H9 (cell line): ENCODE data around the gene MMP11. TPM values are rescaled to one million over a fixed set of nuclear protein-coding genes. Genes with fewer than 3 reads are reported as not detected.

Experiments used
- DNase-seq: peaks from one replicate; pipeline ENCODE4 v3.0.0-alpha.2; 2017
- H2AFZ ChIP-seq: one replicate; pipeline ENCODE4 v1.6.1; 2013; ENCODE audit warnings: mild to moderate bottlenecking, low read length, control low read depth, moderate library complexity
- H2AK5ac ChIP-seq: 2 replicates; pipeline ENCODE4 v1.6.1; 2013; ENCODE audit warnings: low read length, control low read depth, mixed read lengths; ENCODE audit not compliant: insufficient read length
- H2BK120ac ChIP-seq: one replicate; pipeline ENCODE4 v1.6.1; 2013; ENCODE audit warnings: low read depth, mild to moderate bottlenecking, low read length, control low read depth, inconsistent platforms; ENCODE audit not compliant: poor library complexity, severe bottlenecking
- H2BK12ac ChIP-seq: 2 replicates; pipeline ENCODE4 v1.6.1; 2013; ENCODE audit warnings: low read length, control low read depth, mixed read lengths, low read depth; ENCODE audit not compliant: insufficient read length
- H2BK15ac ChIP-seq: 2 replicates; pipeline ENCODE4 v1.6.1; 2013; ENCODE audit warnings: low read depth, low read length, control low read depth
- H2BK20ac ChIP-seq: one replicate; pipeline ENCODE4 v1.6.1; 2013; ENCODE audit warnings: low read depth, mild to moderate bottlenecking, low read length, control low read depth, inconsistent platforms; ENCODE audit not compliant: poor library complexity, severe bottlenecking
- H2BK5ac ChIP-seq: 2 replicates; pipeline ENCODE4 v1.6.1; 2013; ENCODE audit warnings: low read length, control low read depth, mixed read lengths; ENCODE audit not compliant: insufficient read length
- H3K14ac ChIP-seq: 2 replicates; pipeline ENCODE4 v1.6.1; 2013; ENCODE audit warnings: low read length, control low read depth; ENCODE audit not compliant: insufficient read depth
- H3K18ac ChIP-seq: 2 replicates; pipeline ENCODE4 v1.6.1; 2013; ENCODE audit warnings: low read depth, mild to moderate bottlenecking, mixed read lengths, low read length, control low read depth; ENCODE audit not compliant: insufficient read length
- H3K23ac ChIP-seq: 2 replicates; pipeline ENCODE4 v1.6.1; 2013; ENCODE audit warnings: low read length, control low read depth, mixed read lengths, low read depth; ENCODE audit not compliant: insufficient read length
- H3K23me2 ChIP-seq: 2 replicates; pipeline ENCODE4 v1.6.1; 2013; ENCODE audit warnings: low read depth, mild to moderate bottlenecking, mixed read lengths, low read length, control low read depth; ENCODE audit not compliant: insufficient read length, poor library complexity, severe bottlenecking
- H3K27ac ChIP-seq: 2 replicates; pipeline ENCODE4 v1.5.1; 2013; ENCODE audit warnings: low read length, control low read depth, mixed read lengths, low read depth; ENCODE audit not compliant: insufficient read length
- H3K27me3 ChIP-seq: 2 replicates; pipeline ENCODE4 v1.6.1; 2013; ENCODE audit warnings: low read length, control low read depth, inconsistent platforms; ENCODE audit not compliant: insufficient read depth
- H3K4ac ChIP-seq: 2 replicates; pipeline ENCODE4 v1.6.1; 2013; ENCODE audit warnings: low read depth, mild to moderate bottlenecking, control low read depth, inconsistent platforms, low read length, moderate library complexity
- H3K4me1 ChIP-seq: 2 replicates; pipeline ENCODE4 v1.6.1; 2013; ENCODE audit warnings: low read length, control low read depth, inconsistent platforms; ENCODE audit not compliant: insufficient read depth
- H3K4me2 ChIP-seq: 2 replicates; pipeline ENCODE4 v1.6.1; 2013; ENCODE audit warnings: low read length, control low read depth, mixed read lengths; ENCODE audit not compliant: insufficient read length, insufficient read depth
- H3K56ac ChIP-seq: 2 replicates; pipeline ENCODE4 v1.6.1; 2013; ENCODE audit warnings: low read depth, mild to moderate bottlenecking, mixed read lengths, low read length, control low read depth; ENCODE audit not compliant: insufficient read length
- H3K79me1 ChIP-seq: 2 replicates; pipeline ENCODE4 v1.6.1; 2013; ENCODE audit warnings: low read depth, mild to moderate bottlenecking, moderate library complexity, low read length, control low read depth, inconsistent platforms; ENCODE audit not compliant: insufficient read depth, poor library complexity, severe bottlenecking
- H3K79me2 ChIP-seq: 2 replicates; pipeline ENCODE4 v1.6.1; 2013; ENCODE audit warnings: low read length, control low read depth, inconsistent platforms; ENCODE audit not compliant: insufficient read depth
- H3K9ac ChIP-seq: 2 replicates; pipeline ENCODE4 v1.6.1; 2013; ENCODE audit warnings: low read length, control low read depth, mixed read lengths; ENCODE audit not compliant: insufficient read length; ENCODE audit errors: extremely low read depth
- H3K9me3 ChIP-seq: one replicate; pipeline ENCODE4 v1.6.1; 2013; ENCODE audit warnings: low read depth, low read length, inconsistent platforms; ENCODE audit not compliant: control insufficient read depth
- H3T11ph ChIP-seq: one replicate; pipeline ENCODE4 v1.6.1; 2013; ENCODE audit warnings: mild to moderate bottlenecking, low read length, control low read depth, inconsistent platforms
- H4K20me1 ChIP-seq: one replicate; pipeline ENCODE4 v1.6.1; 2013; ENCODE audit not compliant: control insufficient read depth, insufficient read length, insufficient read depth
- H4K5ac ChIP-seq: 2 replicates; pipeline ENCODE4 v1.6.1; 2013; ENCODE audit warnings: low read depth, mild to moderate bottlenecking, mixed read lengths, low read length, control low read depth; ENCODE audit not compliant: insufficient read length
- H4K8ac ChIP-seq: replicated peaks from 2 replicates; pipeline ENCODE4 v1.6.1; 2013; ENCODE audit warnings: low read length, control low read depth, mixed read lengths, low read depth; ENCODE audit not compliant: insufficient read length
- H4K91ac ChIP-seq: 2 replicates; pipeline ENCODE4 v1.6.1; 2013; ENCODE audit warnings: low read depth, mild to moderate bottlenecking, moderate library complexity, mixed read lengths, low read length, control low read depth; ENCODE audit not compliant: insufficient read length
- H3K27ac Mint-ChIP-seq, 3 experiments: 2 replicates in 2 of 3; 3 replicates in 1 of 3; pipeline ENCODE4 v1.8.0; 2020 to 2021; ENCODE audit warnings: mixed read lengths in 3 of 3, mild to moderate bottlenecking in 1 of 3, moderate library complexity in 1 of 3
- H3K27me3 Mint-ChIP-seq: 2 replicates; pipeline ENCODE4 v1.8.0; 2021; ENCODE audit warnings: low read depth, mild to moderate bottlenecking, moderate library complexity, mixed read lengths
- H3K36me3 Mint-ChIP-seq, 3 experiments: 2 replicates in 2 of 3; 3 replicates in 1 of 3; pipeline ENCODE4 v1.8.0; 2020 to 2021; ENCODE audit warnings: low read depth in 3 of 3, mixed read lengths in 3 of 3; ENCODE audit not compliant: insufficient read depth in 1 of 3
- H3K4me1 Mint-ChIP-seq, 2 experiments: 2 replicates each; pipeline ENCODE4 v1.8.0; 2020; ENCODE audit warnings: mixed read lengths in 2 of 2
- H3K4me3 Mint-ChIP-seq, 2 experiments: 2 replicates in 1 of 2; 3 replicates in 1 of 2; pipeline ENCODE4 v1.8.0; 2020 to 2021; ENCODE audit warnings: mild to moderate bottlenecking in 2 of 2, mixed read lengths in 2 of 2, moderate library complexity in 1 of 2
- H3K9me3 Mint-ChIP-seq, 2 experiments: 2 replicates in 1 of 2; 3 replicates in 1 of 2; pipeline ENCODE4 v1.8.0; 2020; ENCODE audit warnings: mild to moderate bottlenecking in 2 of 2, mixed read lengths in 2 of 2, moderate library complexity in 1 of 2
- WGBS: extraction: QIAGEN DNeasy Blood & Tissue Kit; methylation state at CpG from one replicate; pipeline ENCODE4 v1.1.7; 2013; ENCODE audit warnings: missing lambda C conversion rate, low lambda C conversion rate, mixed read lengths; ENCODE audit not compliant: insufficient read length; ENCODE audit errors: extremely low coverage; 5-methylcytosine and 5-hydroxymethylcytosine counted together
- total RNA-seq: library from RNA; stranded (reverse); gene quantifications from 2 replicates; pipeline ENCODE4 v1.2.1, GENCODE V29; 2021
- TF ChIP-seq, protein P1 (sequence below): fragments of 200-600 bp; sonication (generic); conservative IDR thresholded peaks from 3 replicates; pipeline ENCODE4 v1.8.0; 2021; ENCODE audit warnings: antibody characterized with exemption, mild to moderate bottlenecking

Gene MMP11
- total RNA-seq, 1 experiment from 2014 or later = 5.3 TPM

DNA sequence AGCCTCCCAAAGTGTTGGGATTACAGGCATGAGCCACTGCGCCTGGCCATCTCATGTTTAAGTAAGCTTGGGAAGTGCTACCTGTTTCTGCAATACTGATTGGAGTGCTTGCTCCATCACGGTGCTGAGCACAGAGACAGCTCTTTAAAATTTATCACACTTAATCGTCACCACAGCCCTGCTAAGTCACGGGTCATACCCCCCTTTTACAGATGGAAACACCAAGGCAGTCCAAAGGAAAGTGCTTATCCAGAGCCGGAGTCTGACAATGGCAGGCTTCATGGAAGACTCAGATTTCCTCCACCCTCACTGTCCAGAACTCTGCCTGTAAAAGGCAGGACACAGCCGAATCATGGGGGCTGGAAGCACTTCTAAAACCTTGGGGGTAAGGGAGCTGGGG, 12.6 kb upstream of the MMP11 start:
- H4K8ac ChIP-seq = no peak overlapping the region
- no peak overlapping the region for H3K18ac ChIP-seq
- H3K27ac ChIP-seq = no peak overlapping the region
- WGBS = no CpG with 5 or more reads among the region's 6 CpGs
- no peaks in the 10 kb centered on the region for H3K79me1 ChIP-seq
- no peak overlapping the region for H3K4me3 Mint-ChIP-seq
- peaks cover 4% of the 10 kb centered on the region; the same call in 1 of the 2 replicates for H3K4me1 ChIP-seq
- peaks cover 20 to 31% of the 10 kb centered on the region in 2 experiments for H3K4me1 Mint-ChIP-seq
- no peaks in the 10 kb centered on the region for H3K79me2 ChIP-seq
- H3K56ac ChIP-seq = no peak overlapping the region
- no peak overlapping the region for H3K14ac ChIP-seq
- no peaks in the 10 kb centered on the region for H3K9me3 Mint-ChIP-seq
- no peak overlapping the region for H3K4ac ChIP-seq
- no peak overlapping the region for H4K91ac ChIP-seq
- no peaks in the 10 kb centered on the region for H4K20me1 ChIP-seq
- H2BK5ac ChIP-seq = no peak overlapping the region
- no peak overlapping the region for H2BK15ac ChIP-seq
- peaks cover 30% of the 10 kb centered on the region for H3K27me3 Mint-ChIP-seq
- DNase-seq = no peak
- H2BK120ac ChIP-seq = no peak overlapping the region
- H3K9me3 ChIP-seq = no peaks in the 10 kb centered on the region
- no peak overlapping the region for H3K4me2 ChIP-seq
- TF ChIP-seq, protein P1, sequence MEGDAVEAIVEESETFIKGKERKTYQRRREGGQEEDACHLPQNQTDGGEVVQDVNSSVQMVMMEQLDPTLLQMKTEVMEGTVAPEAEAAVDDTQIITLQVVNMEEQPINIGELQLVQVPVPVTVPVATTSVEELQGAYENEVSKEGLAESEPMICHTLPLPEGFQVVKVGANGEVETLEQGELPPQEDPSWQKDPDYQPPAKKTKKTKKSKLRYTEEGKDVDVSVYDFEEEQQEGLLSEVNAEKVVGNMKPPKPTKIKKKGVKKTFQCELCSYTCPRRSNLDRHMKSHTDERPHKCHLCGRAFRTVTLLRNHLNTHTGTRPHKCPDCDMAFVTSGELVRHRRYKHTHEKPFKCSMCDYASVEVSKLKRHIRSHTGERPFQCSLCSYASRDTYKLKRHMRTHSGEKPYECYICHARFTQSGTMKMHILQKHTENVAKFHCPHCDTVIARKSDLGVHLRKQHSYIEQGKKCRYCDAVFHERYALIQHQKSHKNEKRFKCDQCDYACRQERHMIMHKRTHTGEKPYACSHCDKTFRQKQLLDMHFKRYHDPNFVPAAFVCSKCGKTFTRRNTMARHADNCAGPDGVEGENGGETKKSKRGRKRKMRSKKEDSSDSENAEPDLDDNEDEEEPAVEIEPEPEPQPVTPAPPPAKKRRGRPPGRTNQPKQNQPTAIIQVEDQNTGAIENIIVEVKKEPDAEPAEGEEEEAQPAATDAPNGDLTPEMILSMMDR = no peak
- H2AFZ ChIP-seq = no peak overlapping the region
- no peak overlapping the region for H3T11ph ChIP-seq
- H3K27me3 ChIP-seq = no peaks in the 10 kb centered on the region
- H3K9ac ChIP-seq = no peak overlapping the region
- no peak overlapping the region for H3K23ac ChIP-seq
- H4K5ac ChIP-seq = no peak overlapping the region
- H3K36me3 Mint-ChIP-seq = peaks cover 0 to 2% (median 1%) of the 10 kb centered on the region in 3 experiments; a peak in 3 of 7 replicates
- no peak overlapping the region for H2BK12ac ChIP-seq
- no peaks in the 10 kb centered on the region for H3K23me2 ChIP-seq
- H3K27ac Mint-ChIP-seq = no peak overlapping the region
- no peak overlapping the region for H2BK20ac ChIP-seq
- no peak overlapping the region for H2AK5ac ChIP-seq
